ENCODE results near the gene DCAF11.
A peak's percentile ranks its signal among the peaks of the same experiment; 100 is the strongest.

The DCAF11 gene

GRCh38 chr14:24141097-24141880 is 26.7 kb downstream of the DCAF11 start, which contains the start of gene EMC9:
Gene EMC9, minus strand, starts transcription at chr14:24141591. Its CDS starts 287 bp downstream, at chr14:24141304.
- FAIRE-seq = peak; percentile 97

GRCh38 chr14:24143511-24143910 is 28.9 kb downstream of the DCAF11 start:
- no peak for FAIRE-seq

- FAIRE-seq = no peak
Measured at GRCh38 chr14:24144451-24144850, 29.9 kb downstream of the DCAF11 start.

- no peak for FAIRE-seq
Measured at GRCh38 chr14:24145219-24145618, 30.6 kb downstream of the DCAF11 start.

- FAIRE-seq = no peak
Measured at GRCh38 chr14:24145690-24146452, 31.3 kb downstream of the DCAF11 start.

- FAIRE-seq = peak; percentile 93
Measured at GRCh38 chr14:24146453-24146977, 31.9 kb downstream of the DCAF11 start, which contains the start of gene PSME2. Gene PSME2, minus strand, starts transcription at chr14:24146610. Its CDS starts 29 bp downstream, at chr14:24146581.

- peak; percentile 98 for FAIRE-seq
Measured at GRCh38 chr14:24146978-24147760, 32.6 kb downstream of the DCAF11 start, which contains the start of gene RNF31. Gene RNF31, plus strand, starts transcription at chr14:24147498. Its CDS starts 201 bp downstream, at chr14:24147699.

- no peak for FAIRE-seq
Measured at GRCh38 chr14:24147761-24148428, 33.3 kb downstream of the DCAF11 start.

GRCh38 chr14:24149302-24149969 is 34.9 kb downstream of the DCAF11 start:
- FAIRE-seq = no peak

GRCh38 chr14:24150061-24150460 is 35.5 kb downstream of the DCAF11 start:
- no peak for FAIRE-seq

- no peak for FAIRE-seq
Measured at GRCh38 chr14:24150567-24150966, 36.0 kb downstream of the DCAF11 start.

GRCh38 chr14:24150993-24151392 is 36.4 kb downstream of the DCAF11 start:
- no peak for FAIRE-seq

GRCh38 chr14:24151404-24152080 is 37.0 kb downstream of the DCAF11 start:
- no peak for FAIRE-seq

- FAIRE-seq = no peak
Measured at GRCh38 chr14:24155100-24155499, 40.5 kb downstream of the DCAF11 start.

- no peak for FAIRE-seq
Measured at GRCh38 chr14:24156840-24157239, 42.3 kb downstream of the DCAF11 start.

- FAIRE-seq = no peak
Measured at GRCh38 chr14:24157331-24157730, 42.8 kb downstream of the DCAF11 start.

GRCh38 chr14:24159777-24160498 is 45.4 kb downstream of the DCAF11 start:
- no peak for FAIRE-seq

GRCh38 chr14:24160499-24160849 is 45.9 kb downstream of the DCAF11 start:
- no peak for FAIRE-seq

- peak; percentile 91 for FAIRE-seq
Measured at GRCh38 chr14:24160850-24161804, 46.5 kb downstream of the DCAF11 start, which contains the start of gene IRF9. Gene IRF9, plus strand, starts transcription at chr14:24161265. Its CDS starts 880 bp downstream, at chr14:24162145.

Data from G401.6 (cell line).